MCF 10A (cell line): ENCODE measurements around the gene MAP1A. TPM values are rescaled to one million over a fixed set of nuclear protein-coding genes. Genes with fewer than 3 reads are reported as not detected.

ENCODE experiments used
- BruUV-seq: library from RNA; stranded (reverse); fragments of 400-500 nt; replicated peaks from 2 replicates; lab custom pipeline; 2021; lab: Mats Ljungman, UMichigan
- CTCF ChIA-PET: fragments of 300-600 bp; sonication (Branson Sonifier 250); formaldehyde crosslinking; extraction: SDS; loops from one replicate; lab custom pipeline; 2021; ENCODE audit warnings: antibody characterized with exemption, inconsistent platforms; lab: Yijun Ruan, JAX
- POLR2A ChIA-PET: fragments of 300-600, 350-650 bp; sonication (Branson Sonifier 250); formaldehyde crosslinking; extraction: SDS; loops from one replicate; lab custom pipeline; 2020; ENCODE audit warnings: antibody characterized with exemption, inconsistent platforms; lab: Yijun Ruan, JAX
- DNase-seq: peaks from one replicate; pipeline ENCODE4 v3.0.0-alpha.2; 2018; ENCODE audit not compliant: unreplicated experiment
- H3K27ac Mint-ChIP-seq: one replicate; pipeline ENCODE4 v1.8.0; 2022; ENCODE audit warnings: mild to moderate bottlenecking, low read depth, mixed read lengths; ENCODE audit not compliant: unreplicated experiment
- H3K27me3 Mint-ChIP-seq: one replicate; pipeline ENCODE4 v1.8.0; 2022; ENCODE audit warnings: mixed read lengths; ENCODE audit not compliant: insufficient read depth, unreplicated experiment
- H3K36me3 Mint-ChIP-seq: one replicate; pipeline ENCODE4 v1.8.0; 2022; ENCODE audit warnings: mild to moderate bottlenecking, moderate library complexity, mixed read lengths; ENCODE audit not compliant: insufficient read depth, unreplicated experiment
- H3K4me1 Mint-ChIP-seq: one replicate; pipeline ENCODE4 v1.8.0; 2022; ENCODE audit warnings: mixed read lengths; ENCODE audit not compliant: insufficient read depth, unreplicated experiment
- H3K4me3 Mint-ChIP-seq: one replicate; pipeline ENCODE4 v1.8.0; 2022; ENCODE audit warnings: mild to moderate bottlenecking, moderate library complexity, mixed read lengths; ENCODE audit not compliant: unreplicated experiment
- H3K9me3 Mint-ChIP-seq: one replicate; pipeline ENCODE4 v1.8.0; 2022; ENCODE audit warnings: mixed read lengths; ENCODE audit not compliant: unreplicated experiment
- CTCF ChIP-seq: fragments of 200-600 bp; IDR thresholded peaks from one replicate; pipeline ENCODE4 v1.8.0; 2022; ENCODE audit warnings: antibody characterized with exemption, mild to moderate bottlenecking; ENCODE audit not compliant: unreplicated experiment
- intact Hi-C: fragments of 100-400 bp; cut with micrococcal nuclease; formaldehyde crosslinking; loops from 2 replicates; pipeline ENCODE4 v1.14.1; 2022
- total RNA-seq: library from RNA; stranded (reverse); gene quantifications from 2 replicates; pipeline ENCODE4 v1.2.3, GENCODE V29; 2022

MAP1A gene
- total RNA-seq, 1 experiment from 2014 or later = 0.09 TPM

GRCh38 chr15:43489191-43489590 lies 28.2 kb upstream of the MAP1A start:
- Mint-ChIP-seq H3K27me3 (no peaks in the 10 kb centered on the region), H3K4me3 (no peak overlapping the region), H3K36me3 (peaks cover 73% of the 10 kb centered on the region), H3K9me3 (no peaks in the 10 kb centered on the region), H3K4me1 (peaks cover 14% of the 10 kb centered on the region), H3K27ac (no peak overlapping the region)
- intact Hi-C loops = no loop called here
- POLR2A ChIA-PET = interaction anchor here (0.8 kb wide), 1 partner anchor 12 kb away, joined by 3 read pairs; no protein-coding TSS in a partner anchor
- CTCF ChIA-PET = interaction anchor here (0.6 to 0.7 kb wide), 3 partner anchors 18 to 134 kb away, joined by 3 read pairs; no protein-coding TSS in a partner anchor
- DNase-seq = no peak
- BruUV-seq = no TSS peak
- no peak for TF ChIP-seq CTCF

- Mint-ChIP-seq H3K4me3 (peak overlapping the region; percentile 82), H3K9me3 (no peaks in the 10 kb centered on the region), H3K4me1 (peaks cover 9% of the 10 kb centered on the region), H3K27me3 (no peaks in the 10 kb centered on the region), H3K36me3 (peaks cover 46% of the 10 kb centered on the region), H3K27ac (peak overlapping the region; percentile 91)
- no peak for DNase-seq
- BruUV-seq = no TSS peak
- CTCF ChIA-PET = interaction anchor here (0.6 kb wide), 1 partner anchor 50 kb away, joined by 3 read pairs; no protein-coding TSS in a partner anchor
- POLR2A ChIA-PET = interaction anchor here (1.0 to 5.3 kb wide), 6 partner anchors 9 to 122 kb away, joined by 3 to 60 read pairs (median 6); partner anchors contain the start of gene ZSCAN29
- no peak for TF ChIP-seq CTCF
- intact Hi-C loops = no loop called here
These were observed 25.1 kb upstream of the MAP1A start for GRCh38 chr15:43492266-43492665.

- DNase-seq = peak; percentile 91
- CTCF ChIA-PET = interaction anchor here (0.5 to 0.7 kb wide), 2 partner anchors 20 to 90 kb away, joined by 3 to 5 read pairs; no protein-coding TSS in a partner anchor
- intact Hi-C loops = no loop called here
- no peaks in the 10 kb centered on the region for H3K9me3 Mint-ChIP-seq
- BruUV-seq = no TSS peak
- no peak for TF ChIP-seq CTCF
- POLR2A ChIA-PET = interaction anchor here (0.7 to 5.3 kb wide), 11 partner anchors 8 to 934 kb away, joined by 3 to 60 read pairs (median 5); partner anchors contain the start of gene ZSCAN29
- H3K4me1 Mint-ChIP-seq = peaks cover 9% of the 10 kb centered on the region
- peaks cover 40% of the 10 kb centered on the region for H3K36me3 Mint-ChIP-seq
- peak within 1 kb of the TSS; percentile 82 for H3K4me3 Mint-ChIP-seq
- H3K27me3 Mint-ChIP-seq = no peaks in the 10 kb centered on the region
- H3K27ac Mint-ChIP-seq = peak within 1 kb of the TSS; percentile 91
These were observed 24.5 kb upstream of the MAP1A start, which contains the start of gene TP53BP1 for GRCh38 chr15:43492673-43493601. Gene TP53BP1 (minus strand): TSS chr15:43493156. CDS start chr15:43493043, 113 bp downstream.
